Neural cell (in vitro differentiated cells): ENCODE data around the gene KRTAP10-5. TPM values are rescaled to one million over a fixed set of nuclear protein-coding genes. Genes with fewer than 3 reads are reported as not detected.

Experiments used
- H2AFZ ChIP-seq: fragments of 200-600, 300-800 bp; sonication (generic), shearing (Covaris generic); 2 replicates; pipeline ENCODE4 v1.6.0; 2014; ENCODE audit warnings: low read depth, mild to moderate bottlenecking, antibody characterized with exemption, low read length, moderate library complexity
- H3F3A ChIP-seq: fragments of 200-600 bp; shearing (Covaris generic); 2 replicates; pipeline ENCODE4 v1.6.1; 2016; ENCODE audit warnings: mild to moderate bottlenecking, moderate library complexity, mixed read lengths, antibody characterized with exemption, low read length; ENCODE audit not compliant: insufficient read depth, poor library complexity, severe bottlenecking
- H3K27ac ChIP-seq: fragments of 200-600, 300-800 bp; sonication (generic), shearing (Covaris generic); 2 replicates; pipeline ENCODE4 v1.5.1; 2014; ENCODE audit warnings: mild to moderate bottlenecking, low read length, moderate library complexity
- H3K27me3 ChIP-seq: fragments of 300-800, 200-600 bp; sonication (generic), shearing (Covaris generic); 2 replicates; pipeline ENCODE4 v1.6.0; 2014; ENCODE audit warnings: mild to moderate bottlenecking, low read depth, low read length, moderate library complexity; ENCODE audit not compliant: insufficient read depth
- H3K36me3 ChIP-seq: fragments of 300-800, 200-600 bp; sonication (generic), shearing (Covaris generic); 2 replicates; pipeline ENCODE4 v1.5.1; 2014; ENCODE audit warnings: mild to moderate bottlenecking, antibody characterized with exemption, low read length, moderate library complexity; ENCODE audit not compliant: insufficient read depth
- H3K4me2 ChIP-seq: fragments of 300-800, 200-600 bp; sonication (generic), shearing (Covaris generic); 2 replicates; pipeline ENCODE4 v1.6.0; 2014; ENCODE audit warnings: mild to moderate bottlenecking, low read length
- H3K4me3 ChIP-seq: fragments of 300-800, 200-600 bp; sonication (generic), shearing (Covaris generic); 2 replicates; pipeline ENCODE4 v1.5.1; 2014; ENCODE audit warnings: mild to moderate bottlenecking, low read length, moderate library complexity
- H3K79me2 ChIP-seq: fragments of 200-600 bp; shearing (Covaris generic); replicated peaks from 2 replicates; pipeline ENCODE4 v1.6.0; 2014; ENCODE audit warnings: mild to moderate bottlenecking, low read length, moderate library complexity; ENCODE audit not compliant: insufficient read depth
- H3K9ac ChIP-seq: fragments of 300-800, 200-600 bp; sonication (generic), shearing (Covaris generic); 2 replicates; pipeline ENCODE4 v1.6.1; 2016; ENCODE audit warnings: mild to moderate bottlenecking, low read length, mixed read lengths
- H3K9me2 ChIP-seq: fragments of 200-600 bp; shearing (Covaris generic); 2 replicates; pipeline ENCODE4 v1.6.1; 2016; ENCODE audit warnings: mild to moderate bottlenecking, low read length, mixed read lengths; ENCODE audit not compliant: insufficient read depth
- H3K9me3 ChIP-seq: fragments of 200-600, 300-800 bp; sonication (generic), shearing (Covaris generic); 2 replicates; pipeline ENCODE4 v1.6.1; 2016; ENCODE audit warnings: mild to moderate bottlenecking, mixed run types, low read length, moderate library complexity, mixed read lengths
- H4K20me1 ChIP-seq: fragments of 200-600 bp; shearing (Covaris generic); 2 replicates; pipeline ENCODE4 v1.6.1; 2016; ENCODE audit warnings: mild to moderate bottlenecking, mixed run types; ENCODE audit not compliant: insufficient read depth
- CTCF ChIP-seq: fragments of 450-650 bp; IDR thresholded peaks from 2 replicates; pipeline ENCODE4 v1.5.1; 2014; ENCODE audit warnings: antibody characterized with exemption, mild to moderate bottlenecking, moderate library complexity; ENCODE audit not compliant: poor library complexity, severe bottlenecking
- EP300 ChIP-seq: fragments of 450-650 bp; conservative IDR thresholded peaks from 2 replicates; pipeline ENCODE4 v1.6.1; 2014; ENCODE audit warnings: antibody characterized with exemption, mild to moderate bottlenecking, moderate library complexity; ENCODE audit not compliant: poor library complexity, severe bottlenecking
- EZH2 ChIP-seq: fragments of 200-600, 300-800 bp; shearing (Covaris generic), sonication (generic); IDR thresholded peaks from 2 replicates; pipeline ENCODE4 v1.6.1; 2014; ENCODE audit warnings: antibody characterized with exemption, low read length, borderline replicate concordance, mild to moderate bottlenecking; ENCODE audit not compliant: insufficient read depth, poor library complexity, severe bottlenecking
- MXI1 ChIP-seq: fragments of 450-650 bp; conservative IDR thresholded peaks from 2 replicates; pipeline ENCODE4 v1.6.1; 2014; ENCODE audit warnings: antibody characterized with exemption, mild to moderate bottlenecking; ENCODE audit not compliant: poor library complexity, severe bottlenecking
- POLR2AphosphoS5 ChIP-seq: IDR thresholded peaks from 2 replicates; pipeline ENCODE4 v1.6.1; 2012
- RAD21 ChIP-seq: fragments of 450-650 bp; conservative IDR thresholded peaks from 2 replicates; pipeline ENCODE4 v1.6.1; 2014; ENCODE audit warnings: antibody characterized with exemption, mild to moderate bottlenecking, moderate library complexity
- SMC3 ChIP-seq: fragments of 450-650 bp; conservative IDR thresholded peaks from 2 replicates; pipeline ENCODE4 v1.6.1; 2014; ENCODE audit warnings: antibody characterized with exemption, mild to moderate bottlenecking, moderate library complexity; ENCODE audit not compliant: poor library complexity
- TAF1 ChIP-seq: IDR thresholded peaks from 2 replicates; pipeline ENCODE4 v1.6.1; 2012; ENCODE audit warnings: low read depth
- polyA plus RNA-seq: library from polyadenylated mRNA; depleted of rRNA; stranded (reverse); fragments of >200 nt; gene quantifications from 2 replicates; pipeline ENCODE4 v1.2.3, GENCODE V29; 2014
- TF ChIP-seq, protein P1 (sequence below): IDR thresholded peaks from 2 replicates; pipeline ENCODE4 v1.6.1; 2012; ENCODE audit warnings: borderline replicate concordance

KRTAP10-5 gene
- polyA plus RNA-seq, 1 donor from 2014 or later, result not detected

DNA sequence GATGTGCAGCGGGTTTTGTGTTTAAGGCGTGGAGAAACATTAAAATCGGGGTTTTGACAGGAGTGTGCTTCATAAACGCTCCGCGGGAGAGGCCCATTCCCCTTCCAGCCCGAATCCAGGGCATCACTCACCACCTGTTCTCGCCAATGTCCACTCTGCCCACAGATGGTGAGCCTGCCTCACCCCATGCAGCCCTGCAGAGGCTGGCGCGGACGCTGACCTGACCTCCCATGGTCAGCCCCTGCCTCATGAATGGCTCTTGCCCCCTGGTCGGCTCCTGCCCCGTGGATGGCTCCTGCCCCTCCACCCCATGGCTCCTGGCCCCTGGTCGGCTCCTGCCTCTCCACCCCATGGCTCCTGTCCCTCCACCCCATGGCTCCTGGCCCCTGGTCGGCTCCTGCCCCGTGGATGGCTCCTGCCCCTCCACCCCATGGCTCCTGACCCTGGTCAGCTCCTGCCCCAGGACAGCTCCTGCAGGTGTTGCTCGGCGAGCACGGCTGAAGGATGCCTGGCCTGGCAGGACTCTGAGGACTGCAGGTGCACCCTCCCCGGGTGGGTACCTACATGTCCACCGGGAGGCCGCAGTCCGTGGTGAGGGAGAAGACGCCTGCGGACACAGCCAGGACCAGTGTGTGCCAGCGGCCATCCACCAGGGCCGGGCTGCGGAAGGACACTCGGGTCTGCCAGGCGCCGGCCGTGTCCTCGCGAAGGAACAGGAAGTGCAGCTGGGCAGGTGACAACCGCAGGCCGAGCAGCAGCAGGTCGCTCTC lies 47.1 kb downstream of the KRTAP10-5 start:
- H3K9me2 ChIP-seq, result no peaks in the 10 kb centered on the region
- no peaks in the 10 kb centered on the region for H3K9me3 ChIP-seq
- H3F3A ChIP-seq, result no peaks in the 10 kb centered on the region
- no peaks in the 10 kb centered on the region for H4K20me1 ChIP-seq
- TF ChIP-seq MXI1 (no peak), CTCF (no peak), POLR2AphosphoS5 (no peak), EZH2 (no peak), EP300 (no peak), RAD21 (no peak), SMC3 (no peak), TAF1 (no peak)
- TF ChIP-seq, protein P1, sequence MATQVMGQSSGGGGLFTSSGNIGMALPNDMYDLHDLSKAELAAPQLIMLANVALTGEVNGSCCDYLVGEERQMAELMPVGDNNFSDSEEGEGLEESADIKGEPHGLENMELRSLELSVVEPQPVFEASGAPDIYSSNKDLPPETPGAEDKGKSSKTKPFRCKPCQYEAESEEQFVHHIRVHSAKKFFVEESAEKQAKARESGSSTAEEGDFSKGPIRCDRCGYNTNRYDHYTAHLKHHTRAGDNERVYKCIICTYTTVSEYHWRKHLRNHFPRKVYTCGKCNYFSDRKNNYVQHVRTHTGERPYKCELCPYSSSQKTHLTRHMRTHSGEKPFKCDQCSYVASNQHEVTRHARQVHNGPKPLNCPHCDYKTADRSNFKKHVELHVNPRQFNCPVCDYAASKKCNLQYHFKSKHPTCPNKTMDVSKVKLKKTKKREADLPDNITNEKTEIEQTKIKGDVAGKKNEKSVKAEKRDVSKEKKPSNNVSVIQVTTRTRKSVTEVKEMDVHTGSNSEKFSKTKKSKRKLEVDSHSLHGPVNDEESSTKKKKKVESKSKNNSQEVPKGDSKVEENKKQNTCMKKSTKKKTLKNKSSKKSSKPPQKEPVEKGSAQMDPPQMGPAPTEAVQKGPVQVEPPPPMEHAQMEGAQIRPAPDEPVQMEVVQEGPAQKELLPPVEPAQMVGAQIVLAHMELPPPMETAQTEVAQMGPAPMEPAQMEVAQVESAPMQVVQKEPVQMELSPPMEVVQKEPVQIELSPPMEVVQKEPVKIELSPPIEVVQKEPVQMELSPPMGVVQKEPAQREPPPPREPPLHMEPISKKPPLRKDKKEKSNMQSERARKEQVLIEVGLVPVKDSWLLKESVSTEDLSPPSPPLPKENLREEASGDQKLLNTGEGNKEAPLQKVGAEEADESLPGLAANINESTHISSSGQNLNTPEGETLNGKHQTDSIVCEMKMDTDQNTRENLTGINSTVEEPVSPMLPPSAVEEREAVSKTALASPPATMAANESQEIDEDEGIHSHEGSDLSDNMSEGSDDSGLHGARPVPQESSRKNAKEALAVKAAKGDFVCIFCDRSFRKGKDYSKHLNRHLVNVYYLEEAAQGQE, result no peak
- H3K27me3 ChIP-seq, result no peaks in the 10 kb centered on the region
- H3K79me2 ChIP-seq, result no peaks in the 10 kb centered on the region
- H3K27ac ChIP-seq, result no peak overlapping the region
- no peak overlapping the region for H2AFZ ChIP-seq
- no peak overlapping the region for H3K9ac ChIP-seq
- H3K4me3 ChIP-seq, result no peak overlapping the region
- no peak overlapping the region for H3K4me2 ChIP-seq
- no peaks in the 10 kb centered on the region for H3K36me3 ChIP-seq

DNA sequence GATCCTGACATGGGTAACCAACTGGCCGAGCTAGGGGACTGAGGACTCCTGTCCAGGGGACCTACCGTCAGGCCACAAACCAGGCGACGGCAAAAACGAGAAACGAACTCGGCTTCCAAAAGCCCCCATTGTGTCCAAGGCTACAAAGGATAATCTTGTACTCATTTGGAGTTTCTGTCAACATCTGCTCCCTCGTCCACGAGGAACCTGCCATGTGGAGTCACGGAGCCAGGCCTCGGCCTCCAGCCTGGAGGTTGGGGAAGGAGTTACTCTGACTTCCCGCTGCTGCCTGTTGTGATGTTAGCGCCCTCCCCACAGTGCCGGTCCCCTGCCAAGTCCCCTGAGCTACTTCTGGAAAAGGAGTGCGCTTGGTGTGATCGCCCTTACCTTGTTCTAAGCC lies 47.7 kb downstream of the KRTAP10-5 start:
- H3K4me3 ChIP-seq, result no peak overlapping the region
- no peaks in the 10 kb centered on the region for H4K20me1 ChIP-seq
- no peak for TF ChIP-seq MXI1
- TF ChIP-seq POLR2AphosphoS5, result no peak
- no peak for TF ChIP-seq RAD21
- no peak for TF ChIP-seq TAF1
- no peak for TF ChIP-seq EP300
- TF ChIP-seq, protein P1, result no peak
- no peak for TF ChIP-seq CTCF
- TF ChIP-seq EZH2, result no peak
- no peak for TF ChIP-seq SMC3
- no peaks in the 10 kb centered on the region for H3K9me2 ChIP-seq
- no peaks in the 10 kb centered on the region for H3K27me3 ChIP-seq
- H3F3A ChIP-seq, result no peaks in the 10 kb centered on the region
- no peak overlapping the region for H2AFZ ChIP-seq
- no peaks in the 10 kb centered on the region for H3K36me3 ChIP-seq
- no peak overlapping the region for H3K9ac ChIP-seq
- no peaks in the 10 kb centered on the region for H3K9me3 ChIP-seq
- H3K27ac ChIP-seq, result no peak overlapping the region
- no peak overlapping the region for H3K4me2 ChIP-seq
- H3K79me2 ChIP-seq, result no peaks in the 10 kb centered on the region
